DMS53 treated with DMSO at 0.1 percent for 48 hours (cell line): ENCODE measurements around the gene CD96.
"Not testable (repeated sequence)": the region's sequence is repeated elsewhere in the genome, so short reads cannot be mapped to it uniquely, and the experiment has no call there.

Experiments used
- DNase-seq: peaks from one replicate; lab custom pipeline; 2025; ENCODE audit not compliant: unreplicated experiment; lab: John Stamatoyannopoulos, UW

The CD96 gene

DNA sequence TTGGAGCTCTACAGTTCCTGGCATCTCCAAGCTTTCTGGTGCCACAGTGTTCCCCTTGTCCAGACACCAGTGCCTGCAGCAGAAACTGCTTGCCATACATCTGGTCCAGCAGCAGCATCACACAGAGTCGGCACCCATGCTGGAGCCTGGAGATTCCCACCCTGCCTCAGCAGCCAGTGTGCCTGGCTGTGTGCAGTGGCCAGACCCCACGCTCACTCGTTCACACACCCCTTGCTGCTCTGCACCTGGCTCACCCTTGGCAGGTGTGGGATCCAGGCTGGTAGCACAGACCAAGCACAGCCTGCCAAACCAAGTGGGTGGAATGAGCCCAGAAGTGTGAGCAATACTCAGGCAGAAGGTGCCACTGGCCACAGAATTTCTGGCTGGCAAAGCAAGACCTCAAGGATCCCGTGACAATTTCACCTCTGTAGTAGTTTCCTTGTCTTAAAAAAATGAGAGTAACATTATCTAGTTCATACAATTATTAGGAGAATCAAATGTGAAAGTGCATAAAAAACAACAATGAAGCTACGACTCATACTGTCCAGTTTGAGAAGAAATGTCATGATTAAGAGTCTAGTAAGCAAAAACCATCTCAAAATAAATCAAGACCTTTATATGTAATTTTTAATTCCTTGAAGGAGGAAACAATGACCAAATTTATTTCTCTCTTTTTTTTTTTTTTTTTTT is 76.1 kb downstream of the CD96 start:
- DNase-seq, result no peak

DNA sequence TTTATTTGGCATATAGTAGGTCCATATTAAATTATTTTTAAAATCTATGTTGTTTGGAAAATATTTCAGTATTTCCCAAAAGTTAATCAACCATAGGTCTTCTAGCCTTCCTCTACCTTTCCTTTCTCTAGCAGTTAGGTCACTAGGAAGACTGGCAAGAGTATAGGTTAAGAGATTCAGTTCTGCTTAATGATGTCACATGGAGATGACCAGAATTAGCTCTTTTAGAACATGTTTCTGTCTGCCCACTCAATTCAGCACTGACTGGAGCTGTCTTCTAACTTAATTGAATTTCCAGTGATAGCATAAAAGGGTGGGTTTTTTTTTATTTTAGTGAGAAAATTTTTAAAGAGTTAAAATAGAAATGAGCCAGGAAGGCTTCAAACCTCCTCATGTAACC is 76.9 kb downstream of the CD96 start:
- DNase-seq, result no peak

DNA sequence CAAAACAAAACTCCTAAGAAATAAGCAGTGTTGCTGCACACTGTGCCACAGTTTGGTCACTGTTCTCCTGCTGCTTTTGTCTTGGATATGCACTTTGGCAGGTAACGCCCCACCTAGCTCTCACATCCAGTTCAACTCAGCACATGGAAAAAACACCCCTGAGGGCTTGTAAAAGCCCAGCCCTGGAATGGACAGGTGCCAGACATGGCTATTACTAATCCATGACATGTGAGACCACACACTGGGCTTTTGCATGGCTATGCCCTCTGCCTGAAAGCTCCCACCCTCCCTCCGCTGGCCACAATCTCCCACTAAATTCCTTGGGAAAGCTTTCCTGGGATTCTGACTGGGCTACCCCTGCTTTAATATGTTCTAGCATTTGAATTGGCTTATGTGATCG is 77.8 kb downstream of the CD96 start:
- DNase-seq, result no peak

DNA sequence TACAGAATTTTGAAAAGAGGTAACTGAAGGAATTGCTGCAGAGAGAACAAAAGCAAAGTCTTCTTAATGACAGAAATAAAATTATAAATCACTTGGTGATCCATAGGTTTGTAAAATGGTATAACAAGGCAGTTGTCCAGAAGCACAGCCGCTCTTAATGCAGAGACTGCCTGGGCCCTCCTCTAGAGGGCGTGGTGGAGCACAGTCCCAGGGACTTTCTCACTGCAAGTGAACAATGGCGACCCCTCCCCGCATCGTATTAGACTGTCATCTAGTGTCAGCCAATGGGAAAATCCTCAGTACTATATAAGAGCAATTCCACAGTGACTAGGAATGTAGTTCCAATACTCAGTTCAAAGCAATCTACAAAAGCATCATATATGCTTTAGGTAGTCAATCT is 79.5 kb downstream of the CD96 start:
- no peak for DNase-seq

DNA sequence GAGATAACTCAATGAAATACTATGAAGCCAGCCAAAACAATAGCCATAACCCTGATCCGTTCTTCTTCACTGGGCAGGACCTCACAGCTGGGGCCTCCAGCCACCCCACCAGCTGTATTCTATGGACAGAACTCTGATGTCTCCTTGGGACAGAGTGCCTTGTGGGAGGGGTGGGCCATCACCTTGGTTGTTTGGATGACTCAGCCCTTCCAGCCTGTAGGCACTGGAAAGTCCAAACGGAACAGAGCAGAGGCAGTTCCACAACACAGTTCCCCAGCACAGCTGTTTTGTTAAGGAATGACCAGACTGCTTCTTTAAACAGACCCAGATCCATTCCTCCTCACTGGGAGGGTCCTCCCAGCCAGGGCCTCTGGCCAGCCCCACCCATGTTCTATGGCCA is 85.1 kb downstream of the CD96 start:
- DNase-seq, result no peak

DNA sequence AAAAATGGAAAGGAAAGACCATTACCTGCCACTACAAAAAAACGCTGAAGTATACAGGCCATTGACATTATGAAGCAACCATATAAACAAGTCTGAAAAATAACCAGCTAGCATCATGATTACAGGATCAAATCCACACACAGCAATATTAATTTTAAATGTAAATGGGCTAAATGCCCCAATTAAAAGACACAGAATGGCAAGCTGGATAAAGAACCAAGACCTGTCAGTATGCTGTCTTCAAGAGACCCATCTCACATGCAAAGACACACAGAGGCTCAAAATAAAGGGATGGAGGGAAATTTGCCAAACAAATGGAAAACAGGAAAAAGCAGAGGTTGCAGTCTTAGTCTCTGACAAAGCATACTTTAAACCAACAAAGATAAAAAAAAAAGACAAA is 87.0 kb downstream of the CD96 start:
- DNase-seq, result not testable (repeated sequence)

DNA sequence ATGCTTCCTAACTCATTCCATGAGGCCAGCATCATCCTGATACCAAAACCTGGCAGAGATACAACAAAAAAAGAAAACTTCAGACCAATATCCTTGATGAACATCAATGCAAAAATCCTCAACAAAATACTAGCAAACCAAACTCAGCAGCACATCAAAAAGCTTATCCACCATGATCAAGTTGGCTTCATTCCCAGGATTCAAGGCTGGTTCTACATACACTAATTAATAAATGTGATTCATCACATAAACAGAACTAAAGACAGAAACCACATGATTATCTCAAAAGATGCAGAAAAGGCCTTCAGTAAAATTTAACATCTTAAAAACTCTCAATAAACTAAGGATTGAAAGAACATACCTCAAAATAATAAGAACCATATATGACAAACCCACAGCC is 88.6 kb downstream of the CD96 start:
- not testable (repeated sequence) for DNase-seq

DNA sequence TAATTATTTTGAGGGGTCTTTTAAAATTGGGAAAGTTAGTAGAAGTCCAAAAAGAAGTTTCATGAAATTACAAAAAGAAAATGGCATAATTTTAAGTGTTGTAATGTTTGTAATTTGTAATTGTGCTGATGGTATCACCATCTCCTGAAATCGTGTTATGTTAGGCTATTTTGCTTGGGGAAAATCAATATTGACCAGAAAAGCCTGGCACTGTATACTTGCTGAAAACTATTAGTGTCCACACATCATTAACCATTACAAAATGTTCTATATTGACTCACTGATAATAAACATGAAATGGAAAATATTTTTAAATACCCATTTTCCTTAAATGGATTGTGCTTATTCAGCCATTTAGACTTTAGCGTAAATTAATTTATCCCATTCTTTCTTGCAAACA is 93.4 kb downstream of the CD96 start:
- DNase-seq, result no peak

DNA sequence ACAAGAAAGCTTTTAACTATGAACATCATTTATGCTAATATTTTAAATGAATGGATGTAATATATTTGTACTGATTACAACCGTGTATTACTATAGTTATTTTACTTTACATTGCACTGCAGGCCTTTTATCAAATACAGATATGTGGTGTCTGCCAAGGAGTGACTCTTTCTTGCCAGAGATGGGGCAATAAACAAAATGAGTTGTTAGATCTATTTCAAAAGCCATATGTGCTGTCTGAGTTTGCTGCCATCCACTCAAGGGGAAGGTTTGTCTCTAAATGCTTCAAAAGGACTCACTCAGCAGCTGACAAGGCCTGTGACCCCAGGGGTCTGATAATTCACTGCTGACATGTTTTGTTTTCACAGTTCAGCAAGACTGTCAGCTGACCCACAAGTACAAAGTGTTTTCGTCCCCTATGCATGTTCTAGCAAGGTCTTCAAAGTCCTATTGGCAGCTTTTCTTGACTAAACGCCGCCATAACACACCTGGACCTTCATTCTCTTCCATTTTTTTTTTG is 94.4 kb downstream of the CD96 start:
- DNase-seq, result no peak

DNA sequence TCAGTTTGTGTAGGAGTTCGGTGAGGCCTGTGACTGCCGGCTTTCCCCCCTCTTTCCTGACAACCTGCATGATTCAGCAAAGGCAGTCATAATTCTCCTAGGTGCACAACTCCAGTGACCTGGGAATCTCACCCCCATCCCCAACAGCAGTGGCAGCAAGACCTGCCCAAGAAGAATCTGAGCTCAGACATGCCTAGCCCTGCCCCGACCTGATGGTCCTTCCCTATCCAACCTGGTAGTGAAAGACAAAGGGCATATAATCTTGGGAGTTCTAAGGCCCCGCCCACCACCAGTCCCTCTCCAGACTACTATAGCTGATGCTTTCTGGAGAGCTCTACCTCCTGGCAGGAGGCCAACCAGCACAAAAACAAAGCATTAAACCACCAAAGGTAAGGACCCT is 97.3 kb downstream of the CD96 start:
- DNase-seq, result no peak

DNA sequence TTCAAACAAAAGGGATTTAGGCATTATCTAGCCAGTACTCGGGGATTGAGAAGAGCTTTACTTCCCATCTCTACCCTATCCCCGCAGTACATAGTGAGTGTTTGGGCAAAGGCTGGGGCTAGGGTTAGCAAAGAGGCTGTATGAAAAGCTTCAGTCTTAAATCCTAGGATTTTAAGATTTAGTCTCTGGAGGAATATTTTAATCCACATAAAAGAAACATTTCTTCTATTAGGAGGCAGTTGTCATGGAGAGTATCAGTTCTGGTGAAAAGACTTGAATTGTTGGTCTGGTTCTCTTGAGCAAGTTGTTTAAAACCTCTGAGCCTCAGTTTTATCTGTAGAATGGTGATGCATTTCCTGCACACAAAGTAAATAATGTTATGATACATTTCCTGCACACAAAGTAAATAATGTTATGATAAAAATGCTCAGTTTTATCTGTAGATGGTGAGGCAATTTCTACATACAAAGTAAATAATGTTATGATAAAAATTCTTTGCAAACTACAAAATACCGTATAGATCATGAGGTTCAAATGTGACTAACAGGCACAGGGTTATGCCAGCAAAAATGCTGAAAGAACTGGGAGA is 107.1 kb downstream of the CD96 start:
- no peak for DNase-seq

DNA sequence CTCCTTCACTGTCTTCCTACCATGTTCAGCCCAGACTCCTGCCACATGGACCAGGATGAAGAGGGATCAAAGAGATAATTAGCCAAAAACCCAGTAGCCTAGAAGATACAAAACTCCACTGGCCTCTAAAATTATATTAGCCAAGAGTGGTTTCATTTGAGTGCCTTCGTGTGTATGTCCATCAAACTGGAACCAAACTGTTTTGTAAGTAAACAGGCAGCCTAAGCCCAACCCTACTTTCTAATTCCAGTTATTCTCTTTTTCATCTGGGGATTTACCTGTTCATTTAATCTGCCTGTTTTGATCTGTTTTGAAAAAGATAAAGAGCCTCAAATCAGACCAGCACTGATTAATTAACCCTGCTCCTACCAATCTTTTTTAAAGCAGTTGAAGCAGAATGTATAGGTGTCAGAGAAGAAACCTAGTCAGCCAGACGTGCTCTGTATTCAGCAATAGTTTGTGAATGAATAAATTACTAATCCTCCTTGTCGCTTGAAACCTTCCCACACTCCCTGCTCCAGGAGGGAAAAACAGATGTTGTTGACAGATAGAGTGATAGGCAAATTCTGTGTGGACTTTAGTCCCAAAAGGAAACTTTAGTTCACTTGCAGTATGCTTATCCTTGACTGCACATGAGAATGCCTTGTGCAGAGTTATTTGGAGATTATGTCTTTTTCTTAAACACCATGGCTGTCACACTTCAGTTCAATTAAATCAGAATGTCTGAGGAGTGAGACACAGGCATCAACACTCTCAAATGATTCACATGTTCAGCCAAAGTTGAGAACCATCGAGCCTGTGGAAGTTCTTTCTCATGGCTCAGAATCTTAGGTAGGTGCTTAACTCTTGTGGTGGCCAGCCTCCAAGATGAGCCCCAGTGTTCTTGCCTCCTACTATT is 108.6 kb downstream of the CD96 start:
- DNase-seq, result no peak

DNA sequence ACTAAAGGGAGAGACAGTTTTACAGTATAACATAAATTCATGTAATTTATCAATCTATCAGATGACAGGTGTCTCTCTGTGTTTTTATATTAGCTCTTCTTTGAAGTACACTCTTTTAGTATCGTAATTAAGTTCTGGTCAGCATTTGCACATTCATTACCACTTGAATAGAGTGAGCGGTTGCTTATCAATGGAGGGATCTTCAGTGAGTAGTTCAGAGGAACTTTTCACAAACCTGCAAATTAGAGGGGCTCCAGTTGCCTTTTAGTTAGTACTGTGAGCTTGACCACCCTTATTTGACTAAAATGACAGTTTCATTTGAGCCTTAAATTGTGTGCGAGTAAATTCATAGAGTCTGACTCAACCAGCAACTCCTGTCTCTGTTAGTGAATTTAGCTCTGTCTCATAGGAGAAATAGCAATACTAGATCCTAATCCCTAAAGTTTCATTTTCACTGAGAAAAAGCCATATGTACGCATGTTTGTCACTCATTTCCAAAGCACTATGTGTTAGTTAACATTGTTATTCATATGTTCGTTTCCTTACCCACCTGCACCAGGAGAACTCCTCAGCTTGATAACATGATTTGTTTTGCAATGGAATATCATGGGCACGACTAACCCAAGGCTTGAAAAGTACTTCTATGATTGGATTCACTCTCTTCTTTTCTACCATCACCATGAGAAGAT is 110.6 kb downstream of the CD96 start:
- DNase-seq, result no peak

DNA sequence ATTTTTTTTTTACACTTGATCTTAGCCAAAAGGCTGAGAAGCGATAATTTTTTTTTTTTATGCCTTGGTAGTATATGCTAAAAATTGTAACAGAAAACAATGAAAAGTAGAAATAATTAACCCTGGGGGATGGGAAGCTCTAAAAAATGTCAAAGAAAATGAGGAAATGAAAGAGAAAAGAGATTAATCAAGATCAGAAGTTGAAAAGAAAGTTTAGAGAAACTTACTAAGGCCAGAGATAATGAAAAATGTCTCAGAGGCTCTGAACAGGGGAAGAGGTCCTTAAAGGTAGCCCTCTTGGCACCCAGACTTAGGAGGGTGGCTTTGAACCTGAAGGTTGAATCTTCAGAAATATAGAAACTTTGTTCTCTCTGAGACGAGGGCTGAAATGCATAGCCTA is 111.8 kb downstream of the CD96 start:
- no peak for DNase-seq

DNA sequence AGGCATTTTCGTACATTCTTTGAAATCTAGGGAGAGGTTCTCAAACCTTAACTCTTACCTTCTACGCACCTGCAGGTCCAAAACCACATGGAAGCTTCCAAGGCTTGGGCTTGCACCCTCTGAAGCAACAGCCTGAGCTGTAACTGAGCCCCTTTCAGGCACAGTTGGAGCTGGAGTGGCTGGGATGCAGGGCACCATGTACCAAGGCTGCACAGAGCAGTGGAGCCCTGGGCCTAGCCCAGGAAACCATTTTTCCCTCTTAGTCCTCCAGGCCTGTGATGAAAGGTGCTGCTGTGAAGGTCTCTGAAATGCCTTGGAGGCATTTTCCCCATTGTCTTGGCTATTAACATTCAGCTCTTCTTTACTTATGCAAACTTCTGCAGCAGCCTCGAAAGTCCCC is 120.0 kb downstream of the CD96 start:
- DNase-seq, result no peak

DNA sequence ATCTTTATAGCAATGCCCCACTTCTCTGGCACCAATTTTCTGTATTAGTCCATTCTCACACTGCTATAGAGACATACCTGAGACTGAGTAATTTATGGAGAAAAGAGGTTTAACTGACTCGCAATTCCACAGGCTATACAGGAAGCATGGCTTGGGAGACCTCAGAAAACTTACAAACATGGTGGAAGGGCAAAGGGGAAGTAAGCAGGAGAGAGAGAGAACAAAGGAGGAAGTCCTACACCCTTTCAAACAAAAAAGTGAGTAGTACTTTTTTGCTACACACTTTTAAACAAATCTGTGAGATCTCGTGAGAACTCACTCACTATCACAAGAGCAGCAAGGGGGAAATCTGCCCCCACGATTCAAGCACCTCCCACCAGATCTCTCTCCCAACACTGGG is 120.9 kb downstream of the CD96 start:
- no peak for DNase-seq

DNA sequence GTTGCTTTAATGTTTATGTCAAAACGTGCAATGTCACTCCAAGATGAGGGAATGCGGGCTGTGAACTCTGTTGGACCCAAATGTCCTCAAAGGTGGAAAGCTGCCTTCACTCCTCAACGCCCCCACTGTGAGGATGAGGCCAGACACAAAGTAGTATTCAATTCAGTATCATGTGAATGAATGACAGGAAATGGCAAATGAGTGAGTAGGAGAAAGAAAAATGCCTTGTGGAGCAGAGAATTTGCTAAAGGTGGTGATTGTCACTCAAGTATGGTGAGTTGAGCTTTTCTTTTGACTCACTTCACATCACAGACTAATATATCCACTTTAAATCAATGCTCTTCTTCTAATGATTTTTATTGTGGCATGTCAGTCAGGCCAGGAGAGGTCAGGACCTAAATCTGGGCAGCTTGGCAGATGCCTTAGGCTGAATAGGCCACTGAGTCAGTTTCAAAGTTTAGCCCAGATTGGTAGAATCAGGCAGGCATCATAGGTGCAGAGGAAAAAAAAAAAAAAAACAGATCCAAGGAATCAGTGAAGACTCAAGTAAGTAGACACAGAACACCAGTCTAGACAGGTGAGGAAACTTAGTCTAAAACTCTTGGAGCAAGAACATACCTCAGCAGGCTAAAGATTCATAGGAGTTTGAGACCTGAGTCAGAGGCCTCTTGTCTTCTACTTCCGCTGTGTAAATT is 124.2 kb downstream of the CD96 start:
- DNase-seq, result no peak

DNA sequence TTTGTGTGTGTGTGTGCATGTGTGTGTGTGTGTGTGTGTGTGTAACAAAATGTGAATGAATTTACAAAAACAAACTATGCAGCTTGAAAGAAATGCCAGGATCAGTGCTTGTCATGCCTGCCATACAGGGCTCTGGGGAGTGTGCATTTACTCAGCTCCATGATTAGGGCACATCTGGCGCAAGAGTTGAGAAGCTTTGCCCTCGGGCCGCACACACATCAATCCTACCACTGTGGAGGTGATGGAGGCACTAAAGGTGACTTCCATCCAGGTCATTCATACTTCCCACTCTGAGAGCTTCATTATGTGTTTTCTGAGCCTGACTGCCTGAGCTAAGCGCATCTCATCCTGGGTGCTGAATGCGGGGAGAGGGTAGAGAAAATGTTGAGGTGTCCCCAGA is 125.2 kb downstream of the CD96 start:
- DNase-seq, result no peak

DNA sequence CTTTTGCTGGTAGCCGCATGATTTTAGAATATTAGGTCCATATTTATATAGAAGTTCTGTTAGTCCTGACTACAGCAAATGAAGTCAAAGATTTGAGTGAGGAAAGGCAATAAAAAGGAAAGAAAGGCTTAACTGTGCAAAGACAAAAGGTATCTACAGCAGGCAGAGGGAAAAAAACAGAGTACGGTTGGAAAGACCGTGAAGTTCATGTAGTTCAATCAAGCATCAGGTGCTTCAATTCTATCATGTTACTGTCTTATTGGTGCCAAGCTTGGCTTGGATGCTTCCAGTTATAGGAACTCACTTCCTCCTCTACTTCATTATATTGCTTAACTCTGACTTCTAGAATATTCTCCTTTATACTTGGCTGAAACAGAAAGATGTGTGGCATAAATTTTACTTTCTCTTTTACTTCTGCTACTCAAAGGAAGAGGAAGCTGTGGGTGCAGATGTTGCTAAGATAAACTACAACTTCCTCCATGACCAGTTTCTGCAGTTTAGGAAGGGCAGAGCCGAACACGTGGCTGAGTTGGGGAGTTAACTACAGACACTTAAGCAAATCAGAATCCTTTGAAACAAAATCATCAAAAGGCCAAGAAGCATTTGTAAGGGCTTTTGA is 125.7 kb downstream of the CD96 start:
- no peak for DNase-seq

DNA sequence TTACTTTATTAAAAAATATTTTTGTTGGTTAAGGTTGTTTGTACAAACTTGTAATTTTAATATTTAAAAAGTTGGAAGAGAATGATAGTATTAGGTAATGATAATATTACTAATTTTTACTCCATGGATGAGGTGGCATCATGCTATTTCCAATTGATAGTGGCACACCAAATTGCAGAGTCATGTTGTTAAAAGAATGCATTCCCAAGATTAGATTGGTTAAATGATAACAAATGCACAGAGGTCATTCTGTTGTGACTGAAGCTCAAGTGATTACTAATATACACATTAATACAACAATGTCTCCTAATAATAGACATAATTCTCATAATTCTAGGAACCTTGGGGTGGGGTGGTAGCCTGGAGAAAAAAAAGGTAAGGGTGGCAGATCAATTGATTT is 126.3 kb downstream of the CD96 start:
- no peak for DNase-seq
